CD14-positive monocyte (primary cell): ENCODE measurements around the gene BANP. TPM values are rescaled to one million over a fixed set of nuclear protein-coding genes. Genes with fewer than 3 reads are reported as not detected.

Experiments
- DNase-seq, 3 donors: peaks; one replicate each; pipeline ENCODE4 v3.0.0-alpha.2; 2011 to 2022
- H2AFZ ChIP-seq: 2 replicates; pipeline ENCODE4 v1.6.0; 2012; ENCODE audit warnings: mild to moderate bottlenecking, low read depth, low read length, inconsistent platforms; ENCODE audit not compliant: insufficient read depth, poor library complexity, severe bottlenecking
- H3K27ac ChIP-seq, 2 donors: 1 replicate in 1 of 2; 2 replicates in 1 of 2; pipeline ENCODE4 v1.5.1; 2012 to 2013; ENCODE audit warnings: low read length in 2 of 2, control low read depth in 1 of 2, inconsistent platforms in 1 of 2, low read depth in 1 of 2, mild to moderate bottlenecking in 1 of 2
- H3K27me3 ChIP-seq, 2 donors: one replicate each; pipeline versions ENCODE4 v1.6.0 to v1.6.1; 2011 to 2013; ENCODE audit warnings: low read length in 2 of 2; ENCODE audit not compliant: control insufficient read depth in 2 of 2, insufficient read depth in 2 of 2
- H3K36me3 ChIP-seq, 2 donors: replicated peaks in 1 of 2; 1 replicate in 1 of 2; 2 replicates in 1 of 2; pipeline versions ENCODE4 v1.5.1 to v1.6.1; 2012 to 2013; ENCODE audit warnings: low read length in 2 of 2, control low read depth in 1 of 2, inconsistent platforms in 1 of 2, mild to moderate bottlenecking in 1 of 2; ENCODE audit not compliant: insufficient read depth in 2 of 2, control insufficient read depth in 1 of 2
- H3K4me1 ChIP-seq, 2 donors: 1 replicate in 1 of 2; 2 replicates in 1 of 2; pipeline versions ENCODE4 v1.5.1 to v1.6.1; 2012 to 2013; ENCODE audit warnings: low read length in 2 of 2, control low read depth in 1 of 2, inconsistent platforms in 1 of 2, mild to moderate bottlenecking in 1 of 2, moderate library complexity in 1 of 2; ENCODE audit not compliant: insufficient read depth in 2 of 2, control insufficient read depth in 1 of 2
- H3K4me2 ChIP-seq: replicated peaks from 2 replicates; pipeline ENCODE3; 2012; ENCODE audit warnings: low read length, moderate library complexity, mild to moderate bottlenecking; ENCODE audit not compliant: poor library complexity, severe bottlenecking; ENCODE audit errors: extremely low read depth
- H3K4me3 ChIP-seq, 3 experiments: fragments of 200-600 bp in 1 of 3; sonication (generic) in 1 of 3; replicated peaks in 1 of 3; 1 replicate in 2 of 3; 2 replicates in 1 of 3; pipeline ENCODE4 v1.5.1; 2011 to 2013; ENCODE audit warnings: low read length in 3 of 3, mild to moderate bottlenecking in 3 of 3, control low read depth in 2 of 3, low read depth in 2 of 3, inconsistent platforms in 1 of 3, moderate library complexity in 1 of 3
- H3K79me2 ChIP-seq: 2 replicates; pipeline ENCODE4 v1.6.0; 2012; ENCODE audit warnings: mild to moderate bottlenecking, control low read depth, inconsistent platforms, low read length, moderate library complexity; ENCODE audit not compliant: insufficient read depth
- H3K9ac ChIP-seq: 2 replicates; pipeline ENCODE4 v1.6.0; 2017; ENCODE audit warnings: low read length, mild to moderate bottlenecking; ENCODE audit not compliant: insufficient read depth, poor library complexity, severe bottlenecking
- H3K9me3 ChIP-seq, 2 donors: replicated peaks in 1 of 2; 1 replicate in 1 of 2; 2 replicates in 1 of 2; pipeline versions ENCODE4 v1.5.1 to v1.6.1; 2012 to 2013; ENCODE audit warnings: low read length in 2 of 2, control low read depth in 1 of 2; ENCODE audit not compliant: control insufficient read depth in 1 of 2, insufficient read depth in 1 of 2
- H4K20me1 ChIP-seq: 2 replicates; pipeline ENCODE4 v1.6.0; 2012; ENCODE audit warnings: mild to moderate bottlenecking, low read length, control low read depth, moderate library complexity; ENCODE audit not compliant: insufficient read depth
- H3K27ac Mint-ChIP-seq, 7 donors: one replicate each; pipeline ENCODE4 v1.8.0; 2020; ENCODE audit warnings: mild to moderate bottlenecking in 7 of 7, mixed read lengths in 7 of 7, moderate library complexity in 6 of 7, inconsistent platforms in 2 of 7
- H3K27me3 Mint-ChIP-seq, 3 donors: one replicate each; pipeline ENCODE4 v1.8.0; 2021 to 2022; ENCODE audit warnings: low read depth in 3 of 3, mild to moderate bottlenecking in 3 of 3, mixed read lengths in 3 of 3, moderate library complexity in 3 of 3, inconsistent platforms in 1 of 3
- H3K36me3 Mint-ChIP-seq, 2 donors: one replicate each; pipeline ENCODE4 v1.8.0; 2020; ENCODE audit warnings: mixed read lengths in 2 of 2, inconsistent platforms in 1 of 2, mild to moderate bottlenecking in 1 of 2
- H3K4me1 Mint-ChIP-seq: one replicate; pipeline ENCODE4 v1.8.0; 2020; ENCODE audit warnings: mild to moderate bottlenecking, mixed read lengths
- H3K4me3 Mint-ChIP-seq, 2 donors: one replicate each; pipeline ENCODE4 v1.8.0; 2020; ENCODE audit warnings: mild to moderate bottlenecking in 2 of 2, mixed read lengths in 2 of 2, moderate library complexity in 1 of 2
- H3K9me3 Mint-ChIP-seq, 7 donors: one replicate each; pipeline ENCODE4 v1.8.0; 2020 to 2022; ENCODE audit warnings: mixed read lengths in 7 of 7, mild to moderate bottlenecking in 6 of 7, moderate library complexity in 6 of 7, inconsistent platforms in 2 of 7
- CTCF ChIP-seq: fragments of 200-600 bp; IDR thresholded peaks from one replicate; pipeline ENCODE4 v1.8.0; 2022; ENCODE audit warnings: antibody characterized with exemption, mild to moderate bottlenecking
- WGBS: methylation state at CpG from one replicate; pipeline ENCODE4 v1.1.5; 2013; ENCODE audit warnings: missing lambda C conversion rate; ENCODE audit not compliant: insufficient coverage; 5-methylcytosine and 5-hydroxymethylcytosine counted together
- intact Hi-C, 2 donors: fragments of 100-400 bp; cut with micrococcal nuclease; formaldehyde crosslinking; loops; one replicate each; pipeline versions ENCODE4 v1.15.0 to v1.15.1; 2023
- polyA plus RNA-seq, 3 donors: library from polyadenylated mRNA; depleted of rRNA in 1 of 3; unstranded in 2 of 3; stranded (reverse) in 1 of 3; fragments of 300-500 nt in 2 of 3; fragments of >200 nt in 1 of 3; fragmentation: Illumina TruSeq in 2 of 3; gene quantifications; 1 replicate in 2 of 3; 2 replicates in 1 of 3; pipeline ENCODE4 v1.2.3, GENCODE V29; 2012 to 2021

The BANP gene
- polyA plus RNA-seq, 3 donors: 10.1 to 40.9 (median 11.7) TPM

GRCh38 chr16:87921236-87921773 is 29.9 kb upstream of the BANP start:
- Mint-ChIP-seq H3K27ac (peak overlapping the region in 1 of 7 donors; percentile 25), H3K27me3 (peaks cover 7 to 9% (median 9%) of the 10 kb centered on the region in 3 donors), H3K36me3 (no peaks in the 10 kb centered on the region), H3K9me3 (peaks cover 0 to 3% (median 0%) of the 10 kb centered on the region in 7 donors), H3K4me3 (no peak overlapping the region), H3K4me1 (peaks cover 9% of the 10 kb centered on the region)
- Histone ChIP-seq H2AFZ (no peak overlapping the region), H3K27me3 (no peaks in the 10 kb centered on the region), H3K4me1 (peaks cover 0 to 9% of the 10 kb centered on the region in 2 donors), H3K36me3 (no peaks in the 10 kb centered on the region), H3K4me2 (no peak overlapping the region), H3K9ac (no peak overlapping the region), H3K27ac (no peak overlapping the region), H3K4me3 (no peak overlapping the region), H3K9me3 (no peaks in the 10 kb centered on the region), H4K20me1 (no peaks in the 10 kb centered on the region), H3K79me2 (no peaks in the 10 kb centered on the region)
- no peak for TF ChIP-seq CTCF
- intact Hi-C loops: no loop called here
- 95% methylated on average over 9 of the region's 13 CpGs for WGBS
- no peak for DNase-seq

GRCh38 chr16:87922250-87922871 is 28.9 kb upstream of the BANP start:
- Histone ChIP-seq H2AFZ (no peak overlapping the region), H4K20me1 (no peaks in the 10 kb centered on the region), H3K4me3 (no peak overlapping the region), H3K27me3 (peaks cover 0 to 5% of the 10 kb centered on the region in 2 donors), H3K36me3 (no peaks in the 10 kb centered on the region), H3K9ac (no peak overlapping the region), H3K27ac (no peak overlapping the region), H3K4me1 (peaks cover 0 to 10% of the 10 kb centered on the region in 2 donors), H3K9me3 (no peaks in the 10 kb centered on the region), H3K79me2 (no peaks in the 10 kb centered on the region), H3K4me2 (no peak overlapping the region)
- WGBS: 97% methylated on average over 13 of the region's 14 CpGs
- peaks cover 9 to 17% (median 16%) of the 10 kb centered on the region in 3 donors for H3K27me3 Mint-ChIP-seq
- TF ChIP-seq CTCF: no peak
- no peaks in the 10 kb centered on the region for H3K9me3 Mint-ChIP-seq
- peak overlapping the region in 1 of 7 donors; percentile 55 for H3K27ac Mint-ChIP-seq
- no peak overlapping the region for H3K4me3 Mint-ChIP-seq
- intact Hi-C loops: no loop called here
- DNase-seq: no peak
- H3K36me3 Mint-ChIP-seq: no peaks in the 10 kb centered on the region
- peaks cover 13% of the 10 kb centered on the region for H3K4me1 Mint-ChIP-seq
